Stimulated activated CD4-positive, alpha-beta T cell treated with anti-CD3 and anti-CD28 coated beads, Interleukin-4, amount 100 ng/mL, for 1 hour (primary cell): Measurements from ENCODE around the gene SLC25A33.

Source experiments
- DNase-seq: peaks from one replicate; pipeline ENCODE4 v3.0.0-alpha.2; 2020

The SLC25A33 gene

DNA sequence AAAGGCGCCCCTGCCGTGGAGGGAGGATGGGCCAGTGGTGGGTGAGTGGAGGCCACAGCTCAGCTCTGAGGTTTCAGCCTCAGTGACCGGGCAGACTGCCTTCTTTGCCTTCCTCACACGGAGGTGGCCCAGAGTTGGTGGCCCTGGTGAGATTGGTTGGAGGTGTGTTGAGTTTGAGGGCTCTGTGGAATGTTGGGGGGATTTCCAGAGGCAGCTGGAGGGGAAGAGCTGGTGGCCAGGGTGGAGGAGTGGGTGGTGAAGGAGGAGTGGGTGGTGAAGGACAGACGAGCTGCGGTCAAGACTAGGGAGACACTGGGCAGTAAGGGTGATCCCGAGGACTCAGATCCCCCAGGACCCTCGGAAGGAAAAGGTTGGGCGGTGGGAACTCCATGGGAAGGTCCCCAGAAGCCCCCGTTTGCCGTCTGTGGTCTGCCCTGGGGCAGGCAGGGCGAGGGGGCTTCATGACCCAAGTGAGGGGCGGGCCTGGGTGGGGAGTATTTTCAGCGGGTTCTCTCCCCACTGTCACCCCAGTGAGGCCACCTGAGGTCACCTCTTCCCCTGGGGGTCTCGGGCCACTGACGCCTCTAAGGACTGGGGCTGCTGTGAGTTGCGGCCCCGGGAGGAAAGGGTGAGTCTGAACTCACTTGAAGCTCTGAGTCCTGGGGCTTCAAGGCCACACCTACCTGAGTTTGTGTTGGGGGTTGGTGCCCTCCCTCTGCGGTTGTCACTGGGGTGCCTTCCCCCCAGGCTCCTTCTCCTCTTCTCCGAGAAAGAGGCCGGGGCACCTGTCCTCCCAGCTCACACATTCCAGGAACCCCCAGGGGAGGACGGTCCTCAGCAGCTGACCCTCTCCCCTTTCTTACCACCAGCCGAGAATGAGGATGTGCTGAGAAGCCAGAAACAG, 89.5 kb downstream of the SLC25A33 start:
- peak; percentile 57 for DNase-seq

DNA sequence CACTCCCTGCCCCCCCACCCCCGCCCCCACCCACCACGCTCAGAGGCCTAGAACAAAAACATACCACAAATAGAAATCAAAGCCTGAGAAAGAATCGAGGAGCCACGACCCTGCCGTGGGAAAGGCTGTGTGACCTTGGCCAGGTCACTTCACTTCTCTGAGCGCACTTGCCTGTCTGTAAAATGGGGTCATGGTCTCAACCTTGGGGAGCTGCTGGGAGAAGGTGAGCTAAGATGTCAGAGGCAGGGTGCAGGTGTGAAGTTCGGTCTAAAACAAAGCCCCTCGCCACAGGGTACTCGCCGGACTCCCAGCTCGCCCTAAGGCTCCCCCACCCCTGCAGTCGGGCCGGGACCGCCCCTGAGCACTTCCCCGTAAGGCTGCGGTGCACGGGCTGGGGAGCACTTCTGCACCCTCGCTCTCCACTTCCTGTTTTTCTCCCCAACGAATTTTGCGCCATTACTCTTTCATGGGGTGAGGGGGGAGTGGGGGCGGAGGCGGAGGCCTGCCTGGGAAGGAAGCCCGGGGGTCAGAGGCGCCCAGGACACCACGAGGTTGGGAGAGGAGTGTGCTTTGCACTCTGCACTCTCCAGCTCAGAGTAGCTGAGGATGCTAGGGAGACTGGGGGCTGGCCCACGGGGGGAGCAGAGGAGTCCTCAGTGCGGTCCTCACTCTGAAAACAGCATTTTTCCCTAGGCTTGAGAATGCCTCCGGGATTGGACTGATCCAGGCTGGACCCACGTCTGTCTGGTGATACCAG, 90.4 kb downstream of the SLC25A33 start:
- peak; percentile 67 for DNase-seq

DNA sequence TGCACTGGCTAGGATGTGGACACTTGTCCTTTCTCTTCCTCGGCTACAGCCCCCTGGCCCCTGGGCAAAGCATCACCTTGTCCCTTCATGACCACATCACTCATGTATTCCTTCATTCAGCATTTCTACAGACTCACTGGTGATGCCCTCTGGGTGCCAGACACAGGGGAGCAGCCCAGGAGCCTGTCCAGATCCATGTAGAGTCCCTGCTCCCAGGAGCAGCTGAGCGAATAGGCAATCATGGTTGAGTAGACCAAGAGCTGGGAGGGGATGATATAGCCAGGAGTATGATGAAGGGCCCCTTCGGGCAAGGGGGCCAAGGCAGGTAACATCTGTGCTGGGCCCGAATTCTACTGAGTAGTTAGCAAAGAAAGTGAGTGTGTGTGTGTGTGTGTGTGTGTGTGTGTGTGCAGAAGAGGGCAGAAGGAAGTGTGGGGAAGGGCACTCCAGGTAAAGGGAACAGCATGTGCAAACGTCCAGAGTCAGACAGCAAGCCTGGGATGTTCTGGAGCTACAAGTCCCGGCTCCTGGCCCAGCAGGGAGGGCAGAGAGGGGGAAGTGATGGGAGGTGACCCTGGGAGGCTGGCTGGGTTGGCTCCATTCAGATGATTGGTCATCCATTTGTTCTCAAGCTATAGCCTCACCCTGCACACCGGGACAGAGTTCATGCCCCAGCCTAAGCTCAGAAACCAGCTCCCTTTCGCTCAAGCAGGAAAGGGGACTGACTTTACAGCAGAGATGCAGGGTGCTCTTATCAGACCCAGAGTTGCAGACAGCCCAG, 91.3 kb downstream of the SLC25A33 start:
- no peak for DNase-seq

DNA sequence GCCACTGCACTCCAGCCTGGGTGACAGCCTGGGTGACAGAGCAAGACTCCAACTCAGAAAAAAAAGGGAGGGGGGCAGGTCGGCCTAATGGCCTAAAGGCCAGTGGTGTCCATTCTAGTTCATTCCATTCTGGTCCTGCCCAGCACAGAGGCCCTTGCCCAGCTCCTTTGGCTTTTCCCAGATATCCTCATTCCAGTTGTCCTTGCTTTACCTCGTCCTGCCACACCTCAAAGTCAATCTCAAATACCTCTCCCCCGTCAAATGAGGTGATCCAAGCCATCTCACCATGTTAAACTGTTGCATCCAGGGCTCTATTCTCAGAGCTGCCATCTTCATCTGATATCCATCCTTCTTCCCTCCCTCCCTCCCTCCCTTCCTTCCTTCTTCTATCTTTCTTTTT, 92.3 kb downstream of the SLC25A33 start:
- DNase-seq = no peak

DNA sequence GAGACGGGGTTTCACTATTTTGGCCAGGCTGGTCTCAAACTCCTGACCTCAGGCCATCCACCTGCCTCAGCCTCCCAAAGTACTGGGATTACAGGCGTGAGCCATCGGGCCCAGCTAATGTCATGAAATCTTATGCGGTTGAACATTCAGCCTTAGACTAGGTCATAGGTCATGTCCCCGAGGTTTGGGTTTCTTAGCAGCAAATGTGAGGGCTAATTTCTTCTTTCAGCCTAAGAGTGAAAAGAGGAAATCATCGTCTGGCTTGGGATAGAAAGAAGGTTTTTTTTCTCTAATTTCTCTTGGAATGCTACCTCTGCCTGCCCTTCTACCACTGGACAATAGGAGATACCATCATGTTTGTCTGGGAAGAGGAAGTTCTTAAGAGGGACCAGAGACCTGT, 94.2 kb downstream of the SLC25A33 start:
- DNase-seq = no peak

DNA sequence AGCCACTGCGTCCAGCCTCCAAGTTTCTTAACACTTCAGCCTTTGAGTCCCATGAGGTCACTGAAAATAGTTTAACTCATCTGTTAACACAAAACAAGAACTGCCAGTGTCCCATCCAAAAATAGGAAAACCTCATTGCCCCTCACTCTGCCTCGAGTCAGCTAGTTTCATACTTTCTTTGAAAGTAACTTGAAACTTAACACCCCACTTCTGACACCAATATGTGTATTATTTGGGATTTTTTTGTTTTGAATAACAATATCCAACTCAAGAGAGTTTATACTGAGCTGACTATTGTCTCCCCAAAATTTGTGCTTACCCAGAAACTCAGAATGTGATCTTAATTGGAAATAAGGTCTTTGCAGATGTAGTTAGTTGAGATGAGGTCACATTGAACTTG, 95.3 kb downstream of the SLC25A33 start:
- no peak for DNase-seq
